ENCODE data around the gene TBC1D22A.

The TBC1D22A gene

DNA sequence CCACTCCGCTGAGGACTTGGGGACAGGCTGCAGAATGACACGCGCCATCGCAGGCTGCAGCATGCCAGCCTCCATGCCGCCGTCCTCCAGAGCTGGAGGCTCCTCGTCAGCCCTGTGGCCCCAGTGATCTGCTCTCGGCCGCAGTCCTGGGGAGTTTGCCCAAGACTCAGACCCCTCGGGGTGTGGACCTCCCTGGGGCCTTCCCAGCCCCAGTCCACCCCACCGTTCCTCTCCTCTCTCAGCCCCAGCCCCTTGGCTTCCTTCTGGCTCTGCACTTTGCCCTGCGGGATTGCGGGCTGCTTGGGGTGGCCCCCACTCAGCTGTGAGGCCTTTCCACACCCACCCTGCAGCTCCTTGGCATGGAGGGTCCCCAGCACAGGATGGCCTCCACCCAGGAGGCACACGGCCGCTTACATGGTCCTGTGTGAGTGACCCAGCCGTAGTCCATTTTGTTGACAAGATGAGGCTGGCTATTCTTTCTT is 414.9 kb downstream of the TBC1D22A start:
- DNase-seq, result no peak

DNA sequence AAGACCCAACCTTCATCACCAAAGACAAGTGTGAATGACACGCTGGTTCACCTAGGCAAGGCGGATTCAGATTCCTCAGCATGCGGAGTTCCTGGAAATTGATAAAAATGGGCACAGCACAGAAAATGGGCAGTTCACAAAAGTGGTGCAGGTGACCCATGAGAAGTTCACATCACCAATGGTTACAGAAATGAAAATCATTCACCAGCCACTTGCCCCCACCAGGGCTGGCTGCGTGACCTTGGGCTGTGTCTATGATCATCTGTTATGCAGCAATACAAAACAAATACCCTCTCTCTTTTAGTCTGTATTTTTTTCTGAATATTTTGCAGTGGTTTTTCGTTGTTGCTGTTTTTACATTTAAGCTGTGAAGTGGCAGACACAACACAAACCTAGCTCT is 415.9 kb downstream of the TBC1D22A start:
- DNase-seq, result no peak

DNA sequence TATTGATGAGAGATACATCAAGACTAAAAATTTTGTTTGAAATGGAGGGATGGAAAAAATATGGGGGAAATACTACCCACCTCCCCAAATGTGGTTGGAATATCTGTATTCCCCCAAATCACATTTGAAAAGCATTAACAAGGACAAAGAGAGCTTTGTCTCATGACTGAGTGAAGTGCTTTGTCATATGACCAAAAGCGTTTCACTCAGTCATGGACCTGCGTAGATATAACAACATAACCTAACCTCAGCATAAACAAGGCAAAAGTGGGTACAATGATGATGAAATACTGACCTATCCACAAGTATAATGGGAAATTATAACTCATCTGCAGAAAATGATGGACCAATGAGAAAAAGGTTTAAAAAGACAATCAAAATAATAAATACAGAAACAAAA is 418.3 kb downstream of the TBC1D22A start:
- DNase-seq, result no peak

DNA sequence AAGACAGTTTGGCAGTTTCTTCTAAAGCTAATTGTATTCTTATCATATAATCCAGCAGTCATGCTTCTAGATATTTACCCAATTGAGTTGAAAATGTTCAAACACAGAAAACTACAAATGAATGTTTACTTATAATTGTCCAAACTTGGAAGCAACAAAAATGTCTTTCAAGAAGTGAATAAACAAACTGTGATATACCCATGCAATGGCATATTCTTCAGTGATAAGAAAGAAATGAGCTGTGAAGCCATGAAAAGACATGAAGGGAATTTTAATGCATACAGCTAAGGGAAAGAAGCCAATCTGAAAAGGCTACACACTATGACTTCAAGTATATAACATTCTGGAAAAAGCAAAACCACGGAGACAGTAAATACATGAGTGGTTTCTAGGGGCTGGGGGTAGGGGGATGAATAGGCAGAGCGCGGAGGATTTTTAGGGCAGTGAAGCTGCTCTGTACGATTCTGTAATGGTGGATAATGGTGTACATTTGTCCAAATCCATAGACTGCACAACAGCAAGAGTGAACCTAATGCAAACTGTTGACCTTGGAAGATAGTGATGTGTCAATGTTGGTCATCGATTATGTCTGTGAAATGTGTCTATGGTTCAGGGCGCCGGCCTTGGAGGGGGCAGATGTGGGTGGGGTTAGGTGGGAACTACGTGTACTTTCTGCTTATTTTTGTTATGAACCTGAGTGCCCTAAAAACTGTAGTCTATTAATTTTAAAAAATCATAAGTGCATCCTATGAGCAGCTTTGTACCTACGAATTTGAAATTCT is 424.9 kb downstream of the TBC1D22A start:
- no peak for DNase-seq

DNA sequence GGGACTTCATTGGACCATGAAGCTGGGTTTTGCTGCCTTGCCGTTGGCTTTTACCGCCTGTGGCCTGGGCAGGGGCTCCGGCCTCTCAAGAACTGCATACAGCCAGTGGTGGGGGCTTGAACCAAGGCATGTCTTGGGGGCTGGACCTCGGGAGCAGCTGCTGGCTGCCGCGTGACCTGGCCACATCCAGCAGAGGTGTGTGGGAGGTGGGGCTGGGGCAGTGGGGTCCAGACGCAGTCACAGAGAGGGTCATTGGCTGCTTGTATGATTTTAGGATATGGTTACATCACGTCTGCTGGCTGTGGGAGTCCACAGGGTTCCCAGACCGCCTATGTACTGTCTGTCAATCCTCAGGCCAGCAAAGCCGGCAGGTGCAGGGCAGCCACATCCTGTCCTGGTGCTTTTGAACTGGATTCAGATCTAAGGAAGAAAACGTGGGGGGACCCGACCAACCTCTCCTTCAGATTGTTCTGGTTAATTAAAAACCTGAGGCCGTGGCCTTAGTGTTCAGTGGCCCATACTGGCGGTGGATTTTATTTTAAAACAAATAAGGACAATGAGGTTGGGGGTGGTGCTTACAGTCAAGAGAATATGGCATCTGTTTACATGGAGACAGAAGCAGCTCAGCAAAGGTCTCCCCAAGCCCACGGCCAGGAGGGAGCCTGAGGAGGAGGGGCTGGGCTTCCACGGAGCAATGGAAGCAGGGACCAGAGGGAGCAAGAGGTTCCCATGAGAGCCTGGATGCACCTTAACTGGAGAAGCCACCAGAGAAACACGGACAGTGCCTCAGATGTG is 426.0 kb downstream of the TBC1D22A start:
- no peak for DNase-seq

DNA sequence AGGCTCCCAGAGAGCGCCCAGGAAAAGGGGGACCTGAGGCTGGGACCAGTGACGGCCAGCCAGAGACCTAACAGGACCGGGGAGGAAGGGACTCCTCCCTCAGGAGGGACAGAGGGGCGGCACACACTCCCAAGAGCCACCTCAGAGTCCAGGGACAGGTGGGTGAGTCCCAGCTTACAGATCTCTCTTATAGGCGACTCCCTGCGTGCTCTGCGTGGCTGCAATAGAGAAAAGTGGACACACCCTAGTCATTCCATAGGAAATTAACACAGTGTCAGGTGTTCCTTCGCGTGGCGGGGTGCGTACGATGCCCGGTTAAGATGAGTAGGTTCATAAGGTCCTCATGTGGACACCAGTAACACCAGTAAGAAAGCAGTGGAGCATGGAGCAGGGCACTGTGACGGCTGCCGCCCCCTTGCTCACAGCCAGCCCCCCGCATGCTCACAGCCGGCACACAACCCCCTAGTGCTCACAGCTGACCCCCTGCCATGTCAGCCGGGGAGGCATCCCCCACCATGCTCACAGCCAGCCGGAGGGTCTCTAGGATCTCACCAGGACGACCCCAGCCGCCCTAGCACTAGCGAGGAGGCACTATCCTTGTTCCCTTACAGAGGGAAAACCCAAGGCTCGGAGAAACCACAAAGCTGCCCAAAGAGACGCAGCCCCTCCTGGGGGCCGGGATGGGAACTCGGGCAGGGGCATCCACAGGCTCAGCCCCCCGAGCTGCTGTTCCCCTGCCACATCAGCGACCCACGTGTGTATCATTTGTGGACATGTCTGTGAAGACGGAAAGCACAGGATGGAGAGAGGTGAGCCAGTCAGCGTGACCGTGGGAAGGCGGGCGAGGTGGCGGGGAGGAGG is 426.8 kb downstream of the TBC1D22A start:
- no peak for DNase-seq

DNA sequence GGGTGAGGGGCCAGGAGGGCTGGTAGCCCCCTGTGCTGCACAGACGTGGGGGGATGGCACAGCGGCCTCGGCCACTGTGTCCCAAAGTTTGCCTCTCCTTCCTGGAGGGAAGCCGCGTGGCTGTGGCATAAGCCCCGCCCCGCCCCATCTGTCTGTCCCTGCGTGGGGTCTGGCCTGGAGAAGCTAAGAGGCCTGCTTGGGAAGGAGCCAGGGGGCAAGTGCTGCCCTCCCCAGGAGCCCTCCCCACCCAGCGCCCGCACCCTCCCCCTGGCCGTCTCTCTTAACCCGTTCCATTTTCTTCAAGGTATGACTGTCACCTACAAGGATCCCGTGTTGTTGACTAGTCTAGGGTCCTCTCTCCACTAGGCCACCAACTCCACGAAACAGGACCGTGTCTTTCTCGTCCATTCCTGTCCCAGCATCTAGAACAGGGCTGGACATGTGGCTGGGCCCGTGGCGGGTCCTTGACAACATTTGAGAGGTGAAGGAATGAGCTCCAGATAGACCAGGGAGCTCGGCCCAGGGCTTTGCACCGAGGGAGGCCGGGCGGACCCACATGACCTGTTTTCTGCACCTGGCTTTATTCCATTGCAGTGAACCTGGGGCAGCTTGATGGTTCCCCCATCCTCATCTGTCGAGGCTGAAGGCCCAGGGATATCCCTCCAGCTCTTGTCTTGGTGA is 428.0 kb downstream of the TBC1D22A start:
- no peak for DNase-seq

DNA sequence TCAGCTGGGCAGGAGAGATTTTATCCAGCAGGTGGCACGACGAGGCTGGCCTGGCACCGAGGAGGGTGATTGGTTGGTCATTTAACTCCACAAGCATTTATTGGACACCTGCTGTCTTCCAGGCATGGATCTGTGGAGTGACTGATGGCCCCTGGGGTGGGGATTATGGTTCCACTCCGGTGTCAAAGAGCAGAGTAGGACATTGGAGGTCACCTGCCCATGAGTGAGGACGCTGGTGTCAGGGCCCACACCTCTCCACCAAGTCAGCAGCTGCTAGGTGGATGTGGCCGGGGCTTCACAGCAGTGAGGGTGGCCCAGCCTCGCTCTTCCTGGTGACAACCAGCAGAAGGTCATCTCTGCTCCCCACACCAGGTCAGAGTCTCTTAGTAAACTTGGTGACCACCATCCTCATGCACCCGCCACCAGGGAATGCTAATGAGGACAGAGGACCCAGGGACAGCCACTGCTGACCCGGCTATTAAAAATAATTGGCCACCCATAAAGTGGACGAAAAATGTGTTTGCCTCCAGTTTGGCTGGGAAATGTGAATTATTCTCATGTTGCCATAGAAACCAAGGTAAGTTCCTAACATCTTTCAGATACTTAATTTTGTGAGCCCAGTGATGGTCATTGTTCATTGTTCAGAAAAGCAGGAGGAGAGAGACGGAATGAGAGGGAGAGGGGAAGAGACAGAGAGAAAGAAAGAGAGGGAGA is 428.7 kb downstream of the TBC1D22A start:
- DNase-seq, result no peak

DNA sequence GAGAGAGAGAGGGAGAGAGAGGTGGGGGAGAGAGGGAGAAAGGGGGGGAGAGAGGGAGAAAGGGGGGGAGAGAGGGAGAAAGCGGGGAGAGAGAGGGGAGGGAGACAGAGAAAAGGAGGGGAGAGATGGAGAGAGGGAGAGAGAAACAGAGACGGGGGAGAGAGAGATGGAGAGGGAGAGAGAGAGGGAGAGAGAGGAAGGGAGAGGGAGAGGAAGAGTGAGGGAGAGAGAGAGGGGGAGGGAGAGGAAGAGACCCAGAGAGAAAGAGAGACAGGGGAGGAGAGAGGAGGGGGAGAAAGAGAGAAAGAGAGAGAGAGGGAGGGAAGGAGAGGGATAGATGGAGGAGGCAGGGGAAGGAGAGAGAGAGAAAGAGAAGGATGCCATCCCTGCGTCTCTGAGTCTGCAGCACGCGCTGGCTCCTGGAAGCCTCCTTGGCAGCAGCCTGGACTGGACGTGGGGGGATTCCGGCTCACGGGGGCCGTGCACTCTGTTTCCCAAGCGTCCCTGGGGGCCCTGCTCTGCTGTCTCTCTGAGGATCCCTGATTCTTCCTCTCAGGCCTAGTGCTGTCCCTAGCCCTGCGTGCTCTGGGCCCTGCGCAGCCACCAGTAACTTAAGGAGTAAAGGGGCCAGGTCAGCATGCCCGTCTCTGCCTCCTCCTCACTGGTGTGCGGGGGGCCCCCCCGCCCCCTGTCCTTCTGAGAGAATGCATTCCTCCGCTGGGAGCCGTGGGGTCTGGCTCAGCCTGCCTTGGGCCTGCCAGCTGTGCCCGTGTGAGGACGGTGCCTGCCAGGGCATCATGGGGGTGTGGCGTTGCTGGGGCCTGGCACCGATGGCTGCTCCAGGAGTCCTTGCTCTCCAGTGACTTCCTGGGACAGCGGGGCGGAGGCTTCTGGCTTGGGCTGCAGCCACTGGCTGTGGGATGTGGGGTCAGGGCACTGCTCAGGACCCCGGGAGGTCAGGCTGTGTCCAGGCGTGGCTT is 429.5 kb downstream of the TBC1D22A start:
- no peak for DNase-seq

DNA sequence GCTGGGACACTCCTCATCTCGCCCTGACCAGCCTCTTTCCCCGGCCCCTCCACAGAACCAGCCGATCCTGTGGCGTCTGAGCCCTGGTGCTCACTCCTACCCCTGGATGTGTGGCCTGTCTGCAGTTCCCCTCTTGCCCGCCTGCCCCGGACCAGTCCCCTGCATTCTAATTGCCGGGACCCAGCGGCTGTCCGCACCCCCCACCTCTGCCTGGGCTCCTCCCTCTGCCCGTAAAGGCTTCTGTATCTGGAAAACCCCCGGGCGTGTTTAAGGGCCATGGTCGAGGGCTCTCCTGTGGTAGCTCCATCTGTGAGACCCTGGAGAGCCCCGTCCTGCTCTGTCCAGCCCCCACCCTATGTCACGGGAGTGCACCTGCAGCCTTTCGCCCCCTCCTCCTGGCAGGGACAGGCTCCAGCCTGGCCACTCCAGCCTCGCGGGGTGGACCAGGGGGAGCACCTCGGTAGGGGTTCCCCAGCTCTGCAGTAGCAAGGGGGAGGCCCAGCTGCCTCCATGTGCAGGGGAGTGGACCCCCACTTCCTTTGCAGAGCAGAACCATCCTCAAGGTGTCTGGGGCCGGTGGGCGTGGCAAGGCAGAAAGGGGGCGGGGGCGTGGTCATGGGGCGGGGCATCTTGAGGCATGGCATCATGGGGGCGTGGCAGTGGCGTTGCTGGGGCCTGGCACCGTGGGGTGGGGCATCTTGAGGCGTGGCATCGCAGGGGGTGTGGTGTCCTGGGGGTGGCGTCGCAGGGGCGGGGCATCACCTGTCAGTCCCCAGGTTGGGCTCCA is 430.4 kb downstream of the TBC1D22A start:
- peak; percentile 10 for DNase-seq

DNA sequence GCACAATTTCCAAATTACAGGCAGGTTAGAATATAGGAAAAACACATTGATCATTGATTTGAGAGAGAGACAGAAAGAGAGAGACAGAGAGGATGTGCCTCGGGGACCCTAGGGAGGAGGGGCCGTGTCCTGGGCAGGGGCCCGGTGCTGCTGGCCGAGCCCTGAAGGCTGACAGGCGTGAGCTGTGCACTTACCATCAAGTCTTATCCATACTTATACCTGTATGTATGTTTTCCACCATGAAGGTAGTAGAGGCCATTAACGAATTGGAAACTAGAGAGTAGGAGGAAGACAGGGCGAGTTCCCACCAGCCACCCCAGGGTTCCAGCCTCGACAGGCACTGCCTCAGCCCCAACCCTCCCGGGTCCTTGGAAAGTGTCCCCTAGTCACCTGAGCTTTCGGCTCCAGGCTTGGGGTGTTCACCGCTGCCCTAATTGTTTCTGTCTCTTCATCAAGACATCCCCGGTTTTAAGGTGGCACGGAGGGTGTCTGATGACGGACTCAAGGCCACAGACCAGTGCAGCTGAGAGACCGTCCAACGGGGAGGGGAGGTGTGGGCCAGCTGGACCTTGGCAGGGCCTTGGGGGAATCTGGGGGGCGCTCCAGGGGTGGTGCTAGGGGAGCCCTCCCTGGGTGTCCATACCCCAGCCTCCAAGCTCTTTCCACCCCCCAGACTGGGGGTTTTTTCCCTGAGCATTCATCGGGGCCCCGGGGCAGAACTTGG is 431.3 kb downstream of the TBC1D22A start:
- no peak for DNase-seq

DNA sequence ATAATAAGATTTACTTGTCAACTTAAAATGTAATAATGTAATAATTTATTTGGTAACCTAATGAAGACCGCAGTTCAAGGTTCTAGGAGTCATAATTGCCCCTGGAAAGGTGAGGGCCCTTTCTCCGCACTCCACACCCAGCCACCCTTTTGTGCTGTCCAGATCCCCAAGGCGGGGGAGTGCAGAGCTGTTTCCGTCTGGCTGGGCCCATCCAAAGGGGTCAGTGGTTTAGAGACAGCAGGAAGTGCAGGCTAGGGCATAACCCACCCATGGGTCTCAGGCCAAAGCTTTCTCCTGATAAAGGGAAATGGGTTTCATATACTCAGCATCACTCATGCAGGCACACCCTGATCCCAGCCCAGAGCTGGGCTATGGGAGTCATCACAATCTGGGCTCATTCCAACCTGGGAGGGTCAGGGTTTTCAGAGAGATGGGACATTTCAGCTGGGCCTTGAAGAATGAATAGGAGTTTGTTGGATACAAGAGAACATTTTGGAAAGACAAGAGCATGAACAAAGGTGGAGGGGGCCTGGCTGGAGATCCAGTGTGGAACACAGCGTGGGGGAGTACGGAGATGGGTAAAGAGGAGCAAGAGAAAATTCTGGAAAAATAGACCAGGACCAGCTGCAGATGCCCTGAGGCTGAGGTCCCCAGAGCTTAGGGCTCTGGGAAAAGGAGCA is 432.2 kb downstream of the TBC1D22A start:
- no peak for DNase-seq

DNA sequence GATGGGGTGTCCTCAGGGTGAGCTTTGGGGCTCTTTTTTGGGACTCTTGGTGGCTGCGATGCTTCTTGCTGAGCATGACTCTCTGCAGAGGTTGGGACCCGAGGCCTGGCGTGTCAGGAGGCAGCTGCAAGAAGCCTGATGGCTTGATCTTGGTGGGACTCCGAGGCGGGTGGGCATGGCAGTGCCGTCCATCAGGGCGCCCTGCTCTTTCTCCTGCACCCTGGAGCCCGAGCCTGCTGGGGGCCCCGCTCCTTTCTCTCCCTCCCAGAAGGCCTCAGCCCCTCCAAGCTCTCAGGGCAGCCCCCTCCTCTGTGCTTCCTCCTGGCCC is 432.7 kb downstream of the TBC1D22A start:
- no peak for DNase-seq

DNA sequence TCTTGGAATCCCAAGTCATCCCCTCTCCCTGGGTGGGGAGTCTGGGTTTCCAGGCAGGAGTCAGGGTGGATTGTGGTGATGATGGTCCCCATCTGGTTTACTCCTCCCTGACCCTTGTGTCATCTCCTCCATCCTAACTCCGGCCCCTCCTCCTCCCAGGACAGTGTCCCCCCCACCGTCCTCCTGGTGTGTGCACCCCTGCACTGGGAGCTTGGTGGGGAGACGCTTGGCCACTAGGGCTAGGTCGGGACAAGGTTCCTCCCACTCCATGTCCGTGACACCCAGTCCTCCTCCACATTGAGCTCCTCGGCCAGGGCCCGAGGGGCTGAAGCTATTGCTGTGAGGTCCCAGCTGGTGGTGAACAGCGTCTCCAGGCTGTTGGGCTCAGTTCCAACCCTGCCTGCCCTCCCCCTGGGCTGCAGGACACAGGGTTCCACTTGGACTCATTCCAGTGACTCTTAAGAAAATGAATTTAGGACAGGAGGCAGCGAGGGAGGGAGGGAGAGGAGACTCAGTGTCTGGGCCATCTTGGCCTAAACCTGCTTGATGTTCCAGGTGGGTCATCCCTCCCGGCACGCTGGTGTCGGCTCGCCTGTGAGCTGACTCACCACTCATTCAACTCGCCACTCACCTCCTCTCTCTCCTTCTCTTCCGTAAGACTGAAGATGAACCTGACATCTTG is 433.2 kb downstream of the TBC1D22A start:
- DNase-seq, result no peak

DNA sequence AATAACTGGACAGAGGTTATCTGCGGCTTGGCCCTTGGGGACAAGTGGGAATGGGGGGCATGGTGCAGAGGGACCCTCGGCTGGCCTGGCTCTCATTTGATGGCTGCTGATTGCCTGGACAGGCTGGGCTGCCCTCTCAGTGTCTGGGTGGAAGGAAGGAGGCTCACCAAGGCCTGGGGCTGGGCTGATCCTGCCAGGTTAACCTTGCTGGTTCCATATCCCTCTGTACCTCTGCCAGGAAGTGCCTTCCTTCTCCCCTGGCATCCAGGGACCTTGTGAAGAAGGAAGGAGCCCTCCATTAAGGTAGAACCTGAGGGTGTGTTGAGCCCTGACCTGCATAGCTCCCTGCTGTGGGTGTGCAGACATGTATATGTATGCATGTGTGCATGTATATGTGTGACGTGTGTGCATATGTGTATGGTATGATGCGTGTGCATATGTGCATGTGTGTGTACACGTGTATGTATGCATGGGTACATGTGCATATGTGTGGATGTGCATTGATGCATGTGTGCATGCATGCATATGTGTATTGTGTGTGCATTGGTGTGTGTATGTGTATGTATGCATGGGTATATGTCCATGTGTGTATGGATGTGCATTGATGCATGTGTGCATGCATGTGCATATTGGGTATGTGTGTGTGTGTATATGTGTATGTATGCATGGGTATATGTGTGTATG is 433.9 kb downstream of the TBC1D22A start:
- DNase-seq, result no peak

DNA sequence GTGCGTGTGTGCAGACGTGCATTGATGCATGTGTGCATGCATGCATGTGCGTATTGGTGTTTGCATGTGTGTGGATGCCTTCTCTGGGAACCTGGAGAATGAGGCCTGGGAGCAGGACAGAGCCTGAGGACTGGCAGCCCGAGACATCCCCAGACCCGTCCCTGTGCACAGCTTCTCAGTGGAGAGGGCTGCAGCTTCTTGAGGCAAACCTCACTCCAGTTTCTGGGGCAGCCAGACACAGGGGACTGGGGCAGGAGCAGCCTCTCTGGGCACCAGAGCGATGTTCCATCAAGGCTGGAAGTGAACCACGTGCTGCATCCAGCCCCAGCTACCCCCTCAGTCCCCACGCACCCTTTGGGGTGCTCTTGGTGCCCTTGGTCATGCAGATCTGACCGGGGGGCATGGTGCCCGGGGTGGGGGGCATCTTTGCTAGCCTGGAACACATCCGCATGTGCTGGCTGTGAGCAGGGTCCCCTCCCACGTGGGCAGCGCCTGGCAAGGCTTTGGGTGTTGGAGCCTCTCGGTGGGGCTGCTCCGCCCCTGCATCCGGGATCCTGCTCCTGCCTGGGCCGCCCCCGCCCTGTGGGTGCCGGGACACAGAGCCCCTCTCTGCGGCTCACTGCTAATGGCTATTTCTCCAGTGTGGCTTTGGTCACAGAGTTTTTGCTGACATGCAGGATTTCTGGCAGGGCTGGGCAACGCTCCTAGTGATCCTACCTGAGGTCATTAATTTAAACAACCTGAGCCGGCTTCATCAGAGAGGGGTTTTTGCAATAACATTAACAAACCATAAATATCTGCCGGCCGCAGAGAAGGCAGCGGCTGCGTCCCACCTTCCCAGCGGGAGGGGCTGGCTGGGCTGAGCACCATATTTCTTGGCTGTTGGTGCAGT is 434.7 kb downstream of the TBC1D22A start:
- no peak for DNase-seq

All from stimulated activated CD4-positive, alpha-beta T cell treated with anti-CD3 and anti-CD28 coated beads, Interleukin-1b, Interleukin-23, amount 100 ng/mL, for 48 hours (primary cell).